Measurements from ENCODE around the gene ADPRM. TPM values are rescaled to one million over a fixed set of nuclear protein-coding genes. Genes with fewer than 3 reads are reported as not detected.
A peak's percentile ranks its signal among the peaks of the same experiment; 100 is the strongest.

Gene ADPRM
- total and polyA plus RNA-seq, 5 donors from 2014 or later: 25.1 to 58.6 (median 46.9) TPM

DNA sequence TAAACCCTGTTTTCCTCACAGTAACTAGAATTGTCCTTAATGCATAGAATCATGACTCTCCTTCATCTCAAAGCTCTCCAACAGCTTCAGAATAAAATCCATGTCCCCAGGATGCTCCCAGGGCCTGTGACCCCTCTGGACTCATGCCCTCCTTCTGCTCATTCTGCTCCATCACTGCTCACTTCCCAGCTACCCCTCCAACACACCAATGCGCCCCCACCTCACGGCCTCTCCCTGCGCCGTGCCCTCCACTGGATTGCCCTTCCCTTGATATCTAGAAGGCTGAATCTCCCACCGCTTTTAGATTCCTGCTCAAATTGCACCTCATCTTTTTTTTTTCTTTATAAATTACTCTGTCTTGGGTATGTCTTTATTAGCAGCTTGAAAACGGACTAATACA is 45.0 kb downstream of the ADPRM start:
- no peak overlapping the region for H3K4me3 ChIP-seq (ENCODE audit: low read depth, low read length)
- peaks cover 14% of the 10 kb centered on the region for H3K27me3 Mint-ChIP-seq
- H3K27ac Mint-ChIP-seq: no peak overlapping the region
- H3K4me1 Mint-ChIP-seq: peaks cover 0 to 13% (median 7%) of the 10 kb centered on the region in 4 donors
- H3K9me3 ChIP-seq (ENCODE audit: control insufficient read depth in 2 of 2, low read length in 2 of 2): no peaks in the 10 kb centered on the region
- H3K9me3 Mint-ChIP-seq: peaks cover 0 to 1% (median 0%) of the 10 kb centered on the region in 7 donors
- H3K27me3 ChIP-seq (ENCODE audit: control insufficient read depth, insufficient read depth, low read length): peaks cover 4% of the 10 kb centered on the region
- H3K4me3 Mint-ChIP-seq: no peak overlapping the region
- no peaks in the 10 kb centered on the region for H3K36me3 Mint-ChIP-seq
- no peak for ATAC-seq (ENCODE audit: low read depth in 2 of 2)
- no peaks in the 10 kb centered on the region for H3K36me3 ChIP-seq (ENCODE audit: control insufficient read depth, insufficient read depth, low read length)
- no peak overlapping the region for H3K27ac ChIP-seq (ENCODE audit: insufficient read depth, low read length, poor library complexity, severe bottlenecking)
- peaks cover 5% of the 10 kb centered on the region for H3K4me1 ChIP-seq (ENCODE audit: control insufficient read depth, insufficient read depth, low read length, poor library complexity, severe bottlenecking)
- no peak for DNase-seq

DNA sequence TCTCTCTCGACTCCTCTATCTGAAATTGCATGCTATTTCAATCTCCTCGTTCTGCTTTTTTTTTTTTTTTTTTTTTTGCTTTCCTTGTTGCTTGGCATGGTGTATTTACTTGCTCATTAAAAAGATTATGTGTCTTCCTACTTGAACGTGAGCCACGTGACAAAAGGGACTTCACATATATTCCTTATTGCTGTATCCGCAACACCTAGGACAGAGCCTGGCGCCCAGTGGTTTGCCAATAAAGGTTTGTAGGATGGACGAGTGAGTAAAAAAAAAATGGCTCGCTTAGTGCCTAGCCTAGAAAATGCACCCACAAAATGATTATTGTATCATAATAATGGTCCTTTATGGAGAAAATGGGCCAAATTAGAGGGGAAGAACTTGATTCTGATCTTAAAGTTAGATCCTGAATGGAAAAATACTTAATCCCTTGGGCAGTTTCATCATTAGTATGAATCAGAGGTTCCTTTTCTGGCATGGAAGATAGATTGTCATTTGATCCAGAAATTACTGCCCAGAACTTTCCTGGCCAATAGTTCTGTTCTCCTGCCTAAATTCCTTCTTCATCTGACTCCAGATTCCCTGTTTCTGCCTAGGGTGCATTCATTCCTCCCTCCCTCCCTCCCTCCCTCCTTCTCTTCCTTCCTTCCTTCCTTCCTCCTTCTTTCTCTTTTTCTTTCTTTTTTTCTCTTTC is 46.1 kb downstream of the ADPRM start:
- H3K36me3 Mint-ChIP-seq: no peaks in the 10 kb centered on the region
- H3K27ac Mint-ChIP-seq: no peak overlapping the region
- H3K27me3 ChIP-seq (ENCODE audit: control insufficient read depth, insufficient read depth, low read length): peaks cover 2% of the 10 kb centered on the region
- no peak overlapping the region for H3K4me3 Mint-ChIP-seq
- H3K27me3 Mint-ChIP-seq: peaks cover 16% of the 10 kb centered on the region
- no peak overlapping the region for H3K27ac ChIP-seq (ENCODE audit: insufficient read depth, low read length, poor library complexity, severe bottlenecking)
- no peak for ATAC-seq (ENCODE audit: low read depth in 2 of 2)
- peaks cover 0 to 2% (median 0%) of the 10 kb centered on the region in 7 donors for H3K9me3 Mint-ChIP-seq
- no peak for DNase-seq
- no peaks in the 10 kb centered on the region for H3K36me3 ChIP-seq (ENCODE audit: control insufficient read depth, insufficient read depth, low read length)
- H3K4me1 ChIP-seq (ENCODE audit: control insufficient read depth, insufficient read depth, low read length, poor library complexity, severe bottlenecking): peaks cover 5% of the 10 kb centered on the region
- no peaks in the 10 kb centered on the region for H3K9me3 ChIP-seq (ENCODE audit: control insufficient read depth in 2 of 2, low read length in 2 of 2)
- peaks cover 0 to 13% (median 8%) of the 10 kb centered on the region in 4 donors for H3K4me1 Mint-ChIP-seq
- no peak overlapping the region for H3K4me3 ChIP-seq (ENCODE audit: low read depth, low read length)

DNA sequence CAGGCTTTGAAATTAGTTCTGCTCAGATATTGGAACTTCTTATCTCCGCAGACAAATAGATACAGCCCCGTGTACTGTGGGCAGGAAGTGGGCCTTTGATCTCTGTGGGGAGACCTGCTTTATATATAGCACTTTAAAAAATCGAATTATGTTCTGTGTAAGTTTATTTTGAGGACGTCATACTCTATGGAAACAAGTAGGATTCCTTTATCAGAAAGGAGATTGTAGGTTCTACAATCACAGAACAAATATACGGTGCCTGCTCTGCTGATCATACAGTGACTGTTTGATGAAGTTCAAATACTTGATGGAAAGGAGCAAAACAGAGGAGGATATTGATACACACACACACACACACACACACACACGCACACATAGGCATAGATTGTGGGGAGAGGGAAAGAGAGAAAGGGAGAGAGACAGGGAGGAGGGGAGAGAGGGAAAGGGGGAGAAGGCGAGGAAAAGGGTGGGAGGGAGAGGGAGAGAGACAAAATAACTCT is 47.2 kb downstream of the ADPRM start:
- H3K9me3 ChIP-seq (ENCODE audit: control insufficient read depth in 2 of 2, low read length in 2 of 2): no peaks in the 10 kb centered on the region
- H3K4me3 Mint-ChIP-seq: peak overlapping the region in 3 of 4 donors; percentile 44 to 66 (median 61)
- peaks cover 5% of the 10 kb centered on the region for H3K4me1 ChIP-seq (ENCODE audit: control insufficient read depth, insufficient read depth, low read length, poor library complexity, severe bottlenecking)
- DNase-seq (peak in 2 of 3 donors; percentile 55 to 56), ATAC-seq (ENCODE audit: low read depth in 2 of 2) (peak; percentile 85 to 86)
- peaks cover 0 to 13% (median 8%) of the 10 kb centered on the region in 4 donors for H3K4me1 Mint-ChIP-seq
- no peaks in the 10 kb centered on the region for H3K36me3 Mint-ChIP-seq
- no peaks in the 10 kb centered on the region for H3K36me3 ChIP-seq (ENCODE audit: control insufficient read depth, insufficient read depth, low read length)
- peaks cover 16% of the 10 kb centered on the region for H3K27me3 Mint-ChIP-seq
- no peaks in the 10 kb centered on the region for H3K27me3 ChIP-seq (ENCODE audit: control insufficient read depth, insufficient read depth, low read length)
- peak overlapping the region; percentile 22 to 83 (median 37) for H3K27ac Mint-ChIP-seq
- no peak overlapping the region for H3K27ac ChIP-seq (ENCODE audit: insufficient read depth, low read length, poor library complexity, severe bottlenecking)
- H3K9me3 Mint-ChIP-seq: peaks cover 0 to 2% (median 0%) of the 10 kb centered on the region in 7 donors
- peak overlapping the region; percentile 3 for H3K4me3 ChIP-seq (ENCODE audit: low read depth, low read length)

DNA sequence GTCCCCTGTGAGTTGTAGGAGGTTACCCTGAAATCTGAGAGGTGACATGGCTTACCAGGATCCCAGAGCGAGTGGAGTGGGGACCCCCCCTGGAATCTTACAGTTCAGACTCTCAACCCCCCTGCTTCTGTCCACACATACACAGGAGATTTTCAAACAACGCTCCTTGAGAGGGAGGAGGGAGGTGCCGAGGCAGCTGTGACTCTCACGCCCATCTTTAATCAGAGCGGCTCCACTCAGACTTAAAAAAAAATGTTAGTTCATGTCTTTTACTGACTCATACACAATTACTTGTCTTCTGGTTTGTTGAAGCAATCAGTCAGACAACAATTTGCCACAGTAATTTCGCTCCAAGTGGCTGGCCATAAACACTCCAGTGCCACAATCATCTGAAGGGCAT is 47.8 kb downstream of the ADPRM start:
- Mint-ChIP-seq H3K27ac (no peak overlapping the region), H3K4me3 (no peak overlapping the region), H3K36me3 (no peaks in the 10 kb centered on the region), H3K9me3 (peaks cover 0 to 2% (median 0%) of the 10 kb centered on the region in 7 donors), H3K27me3 (peaks cover 16% of the 10 kb centered on the region), H3K4me1 (peaks cover 0 to 13% (median 8%) of the 10 kb centered on the region in 4 donors)
- no peak for ATAC-seq (ENCODE audit: low read depth in 2 of 2)
- DNase-seq: no peak
- H3K27ac ChIP-seq (ENCODE audit: insufficient read depth, low read length, poor library complexity, severe bottlenecking): no peak overlapping the region
- no peak overlapping the region for H3K4me3 ChIP-seq (ENCODE audit: low read depth, low read length)
- no peaks in the 10 kb centered on the region for H3K27me3 ChIP-seq (ENCODE audit: control insufficient read depth, insufficient read depth, low read length)
- H3K9me3 ChIP-seq (ENCODE audit: control insufficient read depth in 2 of 2, low read length in 2 of 2): no peaks in the 10 kb centered on the region
- H3K36me3 ChIP-seq (ENCODE audit: control insufficient read depth, insufficient read depth, low read length): no peaks in the 10 kb centered on the region
- peaks cover 5% of the 10 kb centered on the region for H3K4me1 ChIP-seq (ENCODE audit: control insufficient read depth, insufficient read depth, low read length, poor library complexity, severe bottlenecking)

DNA sequence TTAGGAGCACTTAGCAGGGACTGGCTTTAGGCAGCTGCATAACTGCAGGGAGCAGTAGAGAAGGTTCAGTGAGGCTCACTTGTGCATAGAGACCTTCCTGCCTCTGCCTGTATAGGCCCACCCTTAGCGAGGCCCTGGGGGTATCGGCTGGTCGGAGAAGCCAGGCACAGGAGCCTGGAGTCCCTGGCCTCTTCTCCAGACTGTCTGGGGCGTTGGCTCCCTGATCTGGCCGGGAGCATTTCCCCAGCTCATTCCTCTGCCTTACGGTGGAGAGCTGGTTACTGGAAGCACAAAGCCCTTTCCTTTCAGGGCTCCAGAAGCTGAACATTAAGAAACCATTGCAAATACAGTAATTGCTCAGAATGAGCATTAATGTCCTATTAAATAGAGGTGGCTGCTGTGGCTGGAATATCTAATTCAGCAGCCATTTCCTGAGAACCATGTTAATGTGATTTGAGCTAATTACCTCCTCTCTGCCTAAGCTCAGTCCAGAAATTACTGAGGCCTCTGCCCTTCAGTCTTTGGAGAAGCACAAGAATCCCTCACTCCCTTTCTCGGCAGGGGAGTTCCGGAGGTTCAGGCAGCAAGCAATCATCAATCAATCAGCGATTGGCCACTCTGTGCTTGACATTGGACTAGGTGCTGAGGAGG is 51.3 kb downstream of the ADPRM start:
- Histone ChIP-seq H3K4me1 (ENCODE audit: control insufficient read depth, insufficient read depth, low read length, poor library complexity, severe bottlenecking) (peaks cover 5% of the 10 kb centered on the region), H3K4me3 (ENCODE audit: low read depth, low read length) (no peak overlapping the region)

DNA sequence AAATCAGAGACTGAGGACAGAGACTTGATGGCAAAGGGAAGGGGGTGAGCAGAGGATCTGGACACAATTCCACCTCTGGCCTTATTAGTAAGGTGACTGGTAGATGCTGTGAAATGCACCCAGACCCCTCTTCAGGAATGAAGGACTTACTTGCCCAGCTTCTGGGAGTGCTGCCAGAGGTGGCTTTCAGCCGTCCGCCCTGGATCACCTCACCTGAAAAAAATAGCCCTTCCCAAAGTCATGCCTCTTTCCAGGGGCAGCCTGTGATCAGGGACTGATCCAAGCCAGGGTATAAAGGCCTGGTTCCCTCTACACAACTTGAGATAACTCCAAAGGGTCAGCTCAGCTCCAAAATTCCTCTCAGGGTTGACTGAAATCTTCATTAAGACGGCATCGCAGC is 52.8 kb downstream of the ADPRM start:
- Mint-ChIP-seq H3K9me3 (peaks cover 0 to 2% (median 0%) of the 10 kb centered on the region in 7 donors), H3K4me1 (peaks cover 0 to 5% (median 0%) of the 10 kb centered on the region in 4 donors), H3K36me3 (no peaks in the 10 kb centered on the region), H3K27ac (no peak overlapping the region), H3K27me3 (peaks cover 4% of the 10 kb centered on the region), H3K4me3 (no peak overlapping the region)
- Histone ChIP-seq H3K27me3 (ENCODE audit: control insufficient read depth, insufficient read depth, low read length) (no peaks in the 10 kb centered on the region), H3K4me3 (ENCODE audit: low read depth, low read length) (no peak overlapping the region), H3K27ac (ENCODE audit: insufficient read depth, low read length, poor library complexity, severe bottlenecking) (no peak overlapping the region), H3K9me3 (ENCODE audit: control insufficient read depth in 2 of 2, low read length in 2 of 2) (no peaks in the 10 kb centered on the region), H3K36me3 (ENCODE audit: control insufficient read depth, insufficient read depth, low read length) (no peaks in the 10 kb centered on the region), H3K4me1 (ENCODE audit: control insufficient read depth, insufficient read depth, low read length, poor library complexity, severe bottlenecking) (no peaks in the 10 kb centered on the region)
- ATAC-seq (ENCODE audit: low read depth in 2 of 2) (no peak), DNase-seq (no peak)

More for the DNA sequence above, 51.3 kb downstream of the ADPRM start:
- Mint-ChIP-seq H3K27me3 (peaks cover 9% of the 10 kb centered on the region), H3K27ac (no peak overlapping the region), H3K36me3 (no peaks in the 10 kb centered on the region), H3K4me1 (peaks cover 0 to 13% (median 8%) of the 10 kb centered on the region in 4 donors), H3K4me3 (no peak overlapping the region), H3K9me3 (peaks cover 0 to 2% (median 0%) of the 10 kb centered on the region in 7 donors)
- DNase-seq: no peak
- no peaks in the 10 kb centered on the region for H3K9me3 ChIP-seq (ENCODE audit: control insufficient read depth in 2 of 2, low read length in 2 of 2)
- no peak for ATAC-seq (ENCODE audit: low read depth in 2 of 2)
- H3K27ac ChIP-seq (ENCODE audit: insufficient read depth, low read length, poor library complexity, severe bottlenecking): no peak overlapping the region
- no peaks in the 10 kb centered on the region for H3K27me3 ChIP-seq (ENCODE audit: control insufficient read depth, insufficient read depth, low read length)
- no peaks in the 10 kb centered on the region for H3K36me3 ChIP-seq (ENCODE audit: control insufficient read depth, insufficient read depth, low read length)

DNA sequence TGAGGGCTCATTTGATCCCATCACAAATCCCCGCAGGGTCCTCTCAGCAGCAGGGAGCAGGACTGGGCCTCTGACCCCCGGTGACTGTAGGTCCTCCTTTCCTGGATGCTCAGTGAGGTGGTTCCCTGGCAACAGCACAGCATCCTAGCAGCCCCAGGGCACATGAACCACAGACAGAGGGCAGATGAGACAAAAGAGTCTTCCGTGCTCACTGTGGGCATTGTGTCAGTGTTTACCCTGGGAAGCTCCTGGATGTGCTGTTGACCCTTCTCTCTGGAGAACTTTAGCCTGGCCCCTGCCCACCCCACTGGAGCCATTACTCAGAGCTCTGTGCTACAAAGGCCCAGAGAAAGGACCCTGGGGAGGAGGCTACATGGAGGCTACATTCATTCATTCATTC is 54.2 kb downstream of the ADPRM start:
- H3K9me3 Mint-ChIP-seq: peaks cover 0 to 2% (median 0%) of the 10 kb centered on the region in 7 donors
- no peaks in the 10 kb centered on the region for H3K36me3 ChIP-seq (ENCODE audit: control insufficient read depth, insufficient read depth, low read length)
- H3K27ac Mint-ChIP-seq: no peak overlapping the region
- H3K4me1 Mint-ChIP-seq: peaks cover 0 to 5% (median 2%) of the 10 kb centered on the region in 4 donors
- peaks cover 4% of the 10 kb centered on the region for H3K27me3 Mint-ChIP-seq
- no peak for DNase-seq
- no peaks in the 10 kb centered on the region for H3K9me3 ChIP-seq (ENCODE audit: control insufficient read depth in 2 of 2, low read length in 2 of 2)
- no peak overlapping the region for H3K4me3 ChIP-seq (ENCODE audit: low read depth, low read length)
- H3K27me3 ChIP-seq (ENCODE audit: control insufficient read depth, insufficient read depth, low read length): no peaks in the 10 kb centered on the region
- H3K4me1 ChIP-seq (ENCODE audit: control insufficient read depth, insufficient read depth, low read length, poor library complexity, severe bottlenecking): no peaks in the 10 kb centered on the region
- H3K4me3 Mint-ChIP-seq: no peak overlapping the region
- no peak for ATAC-seq (ENCODE audit: low read depth in 2 of 2)
- no peaks in the 10 kb centered on the region for H3K36me3 Mint-ChIP-seq
- no peak overlapping the region for H3K27ac ChIP-seq (ENCODE audit: insufficient read depth, low read length, poor library complexity, severe bottlenecking)
